Uterus (tissue), 2 donors: ENCODE data around the gene P2RX2.

Source experiments
- POLR2A ChIP-seq, 2 donors: fragments of 450-650 bp; IDR thresholded peaks; one replicate each; pipeline ENCODE4 v1.6.1; 2016; ENCODE audit warnings: antibody characterized with exemption in 2 of 2, mild to moderate bottlenecking in 1 of 2, moderate library complexity in 1 of 2
- TF ChIP-seq, protein P1 (sequence below), 4 experiments: fragments of 200-600 bp in 2 of 4; fragments of 450-650 bp in 2 of 4; sonication (generic) in 2 of 4; IDR thresholded peaks; one replicate each; pipeline ENCODE4 v1.5.1; 2016 to 2019; ENCODE audit warnings: antibody characterized with exemption in 4 of 4, mild to moderate bottlenecking in 2 of 4, moderate library complexity in 1 of 4

DNA sequence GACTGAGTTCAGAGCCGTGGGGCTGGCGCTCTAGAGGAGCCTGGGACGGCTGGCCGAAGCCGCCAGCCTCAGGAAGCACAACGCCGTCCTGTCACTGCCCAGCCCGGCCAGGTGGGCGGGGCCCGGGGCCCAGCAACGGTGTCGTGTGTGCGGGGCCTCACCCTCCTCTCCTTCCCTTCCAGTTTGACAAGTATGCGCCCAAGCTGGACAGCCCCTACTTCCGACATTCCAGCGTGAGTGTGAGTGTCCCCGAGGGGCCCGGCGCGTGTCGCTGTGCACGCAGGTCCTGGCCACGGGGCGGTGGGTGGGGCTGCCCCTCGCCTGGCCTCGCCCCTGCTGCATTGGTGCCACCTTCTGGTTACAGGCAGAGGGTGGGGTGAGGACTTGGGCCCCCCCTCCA, 46.5 kb upstream of the P2RX2 start:
- TF ChIP-seq, protein P1, sequence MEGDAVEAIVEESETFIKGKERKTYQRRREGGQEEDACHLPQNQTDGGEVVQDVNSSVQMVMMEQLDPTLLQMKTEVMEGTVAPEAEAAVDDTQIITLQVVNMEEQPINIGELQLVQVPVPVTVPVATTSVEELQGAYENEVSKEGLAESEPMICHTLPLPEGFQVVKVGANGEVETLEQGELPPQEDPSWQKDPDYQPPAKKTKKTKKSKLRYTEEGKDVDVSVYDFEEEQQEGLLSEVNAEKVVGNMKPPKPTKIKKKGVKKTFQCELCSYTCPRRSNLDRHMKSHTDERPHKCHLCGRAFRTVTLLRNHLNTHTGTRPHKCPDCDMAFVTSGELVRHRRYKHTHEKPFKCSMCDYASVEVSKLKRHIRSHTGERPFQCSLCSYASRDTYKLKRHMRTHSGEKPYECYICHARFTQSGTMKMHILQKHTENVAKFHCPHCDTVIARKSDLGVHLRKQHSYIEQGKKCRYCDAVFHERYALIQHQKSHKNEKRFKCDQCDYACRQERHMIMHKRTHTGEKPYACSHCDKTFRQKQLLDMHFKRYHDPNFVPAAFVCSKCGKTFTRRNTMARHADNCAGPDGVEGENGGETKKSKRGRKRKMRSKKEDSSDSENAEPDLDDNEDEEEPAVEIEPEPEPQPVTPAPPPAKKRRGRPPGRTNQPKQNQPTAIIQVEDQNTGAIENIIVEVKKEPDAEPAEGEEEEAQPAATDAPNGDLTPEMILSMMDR (IDR thresholded peaks at IDR 0.05) = no peak
- TF ChIP-seq POLR2A (IDR thresholded peaks at IDR 0.05) = no peak
